Liver (tissue), 3 donors: ENCODE measurements around the gene KIRREL3.

Experiments used
- CTCF ChIP-seq: fragments of 150-350 bp; IDR thresholded peaks from 2 replicates; pipeline ENCODE4 v1.5.1; 2017; ENCODE audit warnings: improper control_type of control experiment, low read depth, low read length; ENCODE audit not compliant: missing input control
- FOXA1 ChIP-seq: IDR thresholded peaks from 2 replicates; pipeline ENCODE4 v1.6.1; 2016; ENCODE audit warnings: antibody characterized with exemption
- GABPA ChIP-seq, 2 donors: IDR thresholded peaks in 1 of 2; conservative IDR thresholded peaks in 1 of 2; 2 replicates each; pipeline ENCODE4 v1.6.1; 2016; ENCODE audit warnings: antibody characterized with exemption in 2 of 2, mild to moderate bottlenecking in 1 of 2, moderate library complexity in 1 of 2
- HNF4A ChIP-seq, 2 donors: conservative IDR thresholded peaks; 2 replicates each; pipeline ENCODE4 v1.6.1; 2016; ENCODE audit warnings: antibody characterized with exemption in 2 of 2, mild to moderate bottlenecking in 2 of 2
- JUND ChIP-seq, 2 donors: IDR thresholded peaks; 2 replicates each; pipeline ENCODE4 v1.6.1; 2016; ENCODE audit warnings: antibody characterized with exemption in 2 of 2
- MAX ChIP-seq: IDR thresholded peaks from 2 replicates; pipeline ENCODE4 v1.6.1; 2016; ENCODE audit warnings: antibody characterized with exemption
- RAD21 ChIP-seq, 2 donors: IDR thresholded peaks; 2 replicates each; pipeline ENCODE4 v1.6.1; 2016; ENCODE audit warnings: antibody characterized with exemption in 2 of 2, mild to moderate bottlenecking in 2 of 2
- RXRA ChIP-seq, 2 donors: IDR thresholded peaks; 2 replicates each; pipeline ENCODE4 v1.6.1; 2017 to 2018; ENCODE audit warnings: antibody characterized with exemption in 2 of 2, mild to moderate bottlenecking in 1 of 2
- SP1 ChIP-seq: IDR thresholded peaks from 2 replicates; pipeline ENCODE4 v1.6.1; 2018; ENCODE audit warnings: antibody characterized with exemption, mild to moderate bottlenecking
- TAF1 ChIP-seq: conservative IDR thresholded peaks from 2 replicates; pipeline ENCODE4 v1.6.1; 2016; ENCODE audit warnings: antibody characterized with exemption, mild to moderate bottlenecking
- YY1 ChIP-seq: IDR thresholded peaks from 2 replicates; pipeline ENCODE4 v1.6.1; 2016; ENCODE audit warnings: antibody characterized with exemption, mild to moderate bottlenecking
- ZBTB33 ChIP-seq: IDR thresholded peaks from 2 replicates; pipeline ENCODE4 v1.6.1; 2016; ENCODE audit warnings: antibody characterized with exemption
- TF ChIP-seq, protein P1 (sequence below): IDR thresholded peaks from 2 replicates; pipeline ENCODE4 v1.6.1; 2016; ENCODE audit warnings: antibody characterized with exemption, mild to moderate bottlenecking
- donor health status: healthy.
- donor health status: healthy.

GRCh38 chr11:126421271-126421671 is 579.3 kb downstream of the KIRREL3 start:
- no peak for TF ChIP-seq TAF1
- no peak for TF ChIP-seq CTCF
- TF ChIP-seq FOXA1 = no peak
- TF ChIP-seq SP1 = no peak
- TF ChIP-seq, protein P1, sequence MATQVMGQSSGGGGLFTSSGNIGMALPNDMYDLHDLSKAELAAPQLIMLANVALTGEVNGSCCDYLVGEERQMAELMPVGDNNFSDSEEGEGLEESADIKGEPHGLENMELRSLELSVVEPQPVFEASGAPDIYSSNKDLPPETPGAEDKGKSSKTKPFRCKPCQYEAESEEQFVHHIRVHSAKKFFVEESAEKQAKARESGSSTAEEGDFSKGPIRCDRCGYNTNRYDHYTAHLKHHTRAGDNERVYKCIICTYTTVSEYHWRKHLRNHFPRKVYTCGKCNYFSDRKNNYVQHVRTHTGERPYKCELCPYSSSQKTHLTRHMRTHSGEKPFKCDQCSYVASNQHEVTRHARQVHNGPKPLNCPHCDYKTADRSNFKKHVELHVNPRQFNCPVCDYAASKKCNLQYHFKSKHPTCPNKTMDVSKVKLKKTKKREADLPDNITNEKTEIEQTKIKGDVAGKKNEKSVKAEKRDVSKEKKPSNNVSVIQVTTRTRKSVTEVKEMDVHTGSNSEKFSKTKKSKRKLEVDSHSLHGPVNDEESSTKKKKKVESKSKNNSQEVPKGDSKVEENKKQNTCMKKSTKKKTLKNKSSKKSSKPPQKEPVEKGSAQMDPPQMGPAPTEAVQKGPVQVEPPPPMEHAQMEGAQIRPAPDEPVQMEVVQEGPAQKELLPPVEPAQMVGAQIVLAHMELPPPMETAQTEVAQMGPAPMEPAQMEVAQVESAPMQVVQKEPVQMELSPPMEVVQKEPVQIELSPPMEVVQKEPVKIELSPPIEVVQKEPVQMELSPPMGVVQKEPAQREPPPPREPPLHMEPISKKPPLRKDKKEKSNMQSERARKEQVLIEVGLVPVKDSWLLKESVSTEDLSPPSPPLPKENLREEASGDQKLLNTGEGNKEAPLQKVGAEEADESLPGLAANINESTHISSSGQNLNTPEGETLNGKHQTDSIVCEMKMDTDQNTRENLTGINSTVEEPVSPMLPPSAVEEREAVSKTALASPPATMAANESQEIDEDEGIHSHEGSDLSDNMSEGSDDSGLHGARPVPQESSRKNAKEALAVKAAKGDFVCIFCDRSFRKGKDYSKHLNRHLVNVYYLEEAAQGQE = no peak
- no peak for TF ChIP-seq MAX
- no peak for TF ChIP-seq GABPA (IDR thresholded peaks at IDR 0.05 in 1 of 2, conservative IDR thresholded peaks at IDR 0.05 in 1 of 2)
- TF ChIP-seq RAD21 (IDR thresholded peaks at IDR 0.05) = no peak
- no peak for TF ChIP-seq JUND (IDR thresholded peaks at IDR 0.05)
- TF ChIP-seq ZBTB33 = no peak
- TF ChIP-seq YY1 = no peak
- TF ChIP-seq HNF4A (conservative IDR thresholded peaks at IDR 0.05) = no peak
- TF ChIP-seq RXRA (IDR thresholded peaks at IDR 0.05) = no peak
